Hepatocyte (in vitro differentiated cells): ENCODE results near the gene ANKRD44.

Experiments
- EZH2 ChIP-seq: fragments of 200-600 bp; sonication (generic); IDR thresholded peaks from 2 replicates; pipeline ENCODE4 v1.6.1; 2016; ENCODE audit warnings: antibody characterized with exemption, mild to moderate bottlenecking, borderline replicate concordance
- TF ChIP-seq, protein P1 (sequence below): fragments of 200-600 bp; sonication (generic); IDR thresholded peaks from 2 replicates; pipeline ENCODE4 v1.5.1; 2016; ENCODE audit warnings: antibody characterized with exemption, mild to moderate bottlenecking; ENCODE audit not compliant: poor library complexity

DNA sequence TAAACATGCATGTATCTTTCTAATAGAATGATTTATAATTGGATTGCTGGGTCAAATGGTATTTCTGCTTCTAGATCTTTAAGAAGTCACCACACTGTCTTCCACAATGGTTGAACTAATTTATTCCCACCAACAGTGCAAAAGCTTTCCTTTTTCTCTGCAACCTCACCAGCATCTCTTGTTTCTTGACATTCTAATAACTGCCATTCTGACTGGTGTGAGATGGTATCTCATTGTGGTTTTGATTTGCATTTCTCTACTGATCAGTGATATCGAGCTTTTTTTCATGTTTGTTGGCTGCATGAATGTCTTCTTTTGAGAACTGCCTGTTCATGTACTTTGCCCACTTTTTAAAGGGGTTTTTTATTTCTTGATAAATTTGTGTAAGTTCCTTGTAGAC is 182.5 kb downstream of the ANKRD44 start:
- TF ChIP-seq, protein P1, sequence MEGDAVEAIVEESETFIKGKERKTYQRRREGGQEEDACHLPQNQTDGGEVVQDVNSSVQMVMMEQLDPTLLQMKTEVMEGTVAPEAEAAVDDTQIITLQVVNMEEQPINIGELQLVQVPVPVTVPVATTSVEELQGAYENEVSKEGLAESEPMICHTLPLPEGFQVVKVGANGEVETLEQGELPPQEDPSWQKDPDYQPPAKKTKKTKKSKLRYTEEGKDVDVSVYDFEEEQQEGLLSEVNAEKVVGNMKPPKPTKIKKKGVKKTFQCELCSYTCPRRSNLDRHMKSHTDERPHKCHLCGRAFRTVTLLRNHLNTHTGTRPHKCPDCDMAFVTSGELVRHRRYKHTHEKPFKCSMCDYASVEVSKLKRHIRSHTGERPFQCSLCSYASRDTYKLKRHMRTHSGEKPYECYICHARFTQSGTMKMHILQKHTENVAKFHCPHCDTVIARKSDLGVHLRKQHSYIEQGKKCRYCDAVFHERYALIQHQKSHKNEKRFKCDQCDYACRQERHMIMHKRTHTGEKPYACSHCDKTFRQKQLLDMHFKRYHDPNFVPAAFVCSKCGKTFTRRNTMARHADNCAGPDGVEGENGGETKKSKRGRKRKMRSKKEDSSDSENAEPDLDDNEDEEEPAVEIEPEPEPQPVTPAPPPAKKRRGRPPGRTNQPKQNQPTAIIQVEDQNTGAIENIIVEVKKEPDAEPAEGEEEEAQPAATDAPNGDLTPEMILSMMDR: no peak
- no peak for TF ChIP-seq EZH2
